NCI-H446 treated with DMSO at 0.1 percent for 48 hours (cell line): Measurements from ENCODE around the gene IFNA13.

ENCODE experiments used
- DNase-seq: peaks from one replicate; lab custom pipeline; 2025; lab: John Stamatoyannopoulos, UW

The IFNA13 gene

GRCh38 chr9:21357479-21358460 lies 10.1 kb downstream of the IFNA13 start:
- no peak for DNase-seq

- no peak for DNase-seq
Measured at GRCh38 chr9:21350787-21351186, 17.1 kb downstream of the IFNA13 start, which contains the start of gene IFNA6. IFNA6 (minus strand) TSS chr9:21350887; CDS start chr9:21350887, 0 bp downstream.

GRCh38 chr9:21348430-21348970 lies 19.4 kb downstream of the IFNA13 start:
- DNase-seq, result no peak

DNA sequence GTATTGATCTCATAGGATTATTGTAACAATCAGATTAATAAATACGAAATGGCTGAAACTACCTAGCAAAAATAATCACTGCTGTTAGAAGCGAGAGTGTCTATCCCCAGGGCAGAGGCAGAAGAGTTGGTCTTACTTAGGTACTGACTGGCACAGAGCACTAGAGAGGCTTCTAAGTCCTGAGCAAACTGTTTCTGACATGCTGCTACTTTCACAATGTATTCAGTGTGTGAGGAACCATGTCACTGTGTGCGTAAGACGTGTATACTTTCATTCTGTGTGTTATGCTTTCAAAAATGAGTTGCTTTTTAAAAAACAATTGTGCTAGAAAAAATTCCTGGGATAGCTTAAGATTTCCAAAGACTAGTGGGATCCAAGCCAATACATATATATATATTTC lies 27.1 kb downstream of the IFNA13 start:
- no peak for DNase-seq

DNA sequence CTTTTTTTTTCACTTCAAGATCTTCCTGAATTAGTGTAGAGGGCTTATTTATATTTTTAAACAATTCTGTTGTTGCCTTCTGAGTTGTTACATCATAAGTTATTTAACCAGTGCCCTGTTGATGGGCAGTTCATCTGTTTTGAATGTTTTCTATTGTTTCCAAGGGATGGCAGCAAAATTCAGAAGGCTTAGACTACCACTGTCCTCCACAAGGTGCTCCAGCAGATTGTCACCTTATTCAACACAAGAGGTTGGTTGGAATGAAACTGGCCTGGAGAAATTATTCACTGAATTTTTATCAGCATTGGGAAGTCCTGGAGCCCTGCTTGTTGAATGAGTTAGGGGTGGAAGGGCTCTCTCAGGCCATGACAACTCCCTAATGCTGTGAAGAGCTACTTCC lies 31.4 kb downstream of the IFNA13 start:
- no peak for DNase-seq

DNA sequence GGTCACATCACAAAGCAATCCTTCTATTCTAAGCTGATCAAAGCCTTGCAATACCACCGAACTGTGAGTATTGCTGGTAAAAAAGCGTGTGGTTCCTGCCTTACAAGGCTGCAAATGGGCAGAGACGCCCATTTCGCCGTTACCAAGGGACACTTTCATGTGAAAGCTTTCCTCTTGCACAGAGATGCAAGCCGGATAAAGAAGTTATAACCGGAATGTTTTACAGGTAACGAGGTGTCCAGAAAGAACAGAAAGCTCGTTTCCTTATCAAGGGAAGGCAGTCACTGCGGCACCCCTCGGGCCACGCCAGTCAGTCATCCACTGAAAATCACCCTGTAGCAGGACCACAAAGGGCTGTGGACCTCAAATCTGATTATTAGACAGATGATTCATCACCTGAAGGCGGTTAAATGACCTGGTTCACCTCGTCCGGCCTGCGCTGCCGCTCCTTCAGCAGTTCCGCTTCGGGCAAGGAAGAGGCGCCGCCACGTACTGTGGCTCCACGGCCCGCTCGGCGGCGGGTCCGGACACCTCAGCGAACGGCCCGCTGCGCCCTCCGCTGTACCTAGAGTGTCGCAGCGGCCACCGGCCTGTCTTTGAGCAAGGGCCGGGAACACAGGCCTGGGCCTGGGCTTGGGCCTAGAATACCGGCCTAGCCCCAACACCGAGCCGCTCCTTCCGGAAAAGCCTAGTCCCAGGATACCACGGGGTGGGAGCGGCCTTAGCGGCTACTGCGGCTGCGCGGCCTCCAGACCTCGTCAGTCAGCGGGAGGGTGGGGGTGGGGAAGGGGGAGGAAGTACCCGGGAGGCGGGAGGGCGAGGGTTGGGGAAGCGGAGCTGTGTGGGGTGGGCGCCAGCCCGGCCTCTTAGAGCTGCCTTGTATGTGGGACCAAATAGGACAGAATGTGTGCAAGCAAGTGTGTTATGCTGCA lies 32.9 kb downstream of the IFNA13 start, which contains the start of gene KLHL9:
TSS of gene KLHL9 (minus strand) at position 704 of the 932 bp plus-strand sequence. CDS start at position 159, 545 bp downstream.
- DNase-seq, result peak; percentile 86

- DNase-seq, result no peak
Measured at GRCh38 chr9:21333226-21333625, 34.6 kb downstream of the IFNA13 start.

GRCh38 chr9:21331676-21332402 lies 36.0 kb downstream of the IFNA13 start:
- DNase-seq, result no peak

DNA sequence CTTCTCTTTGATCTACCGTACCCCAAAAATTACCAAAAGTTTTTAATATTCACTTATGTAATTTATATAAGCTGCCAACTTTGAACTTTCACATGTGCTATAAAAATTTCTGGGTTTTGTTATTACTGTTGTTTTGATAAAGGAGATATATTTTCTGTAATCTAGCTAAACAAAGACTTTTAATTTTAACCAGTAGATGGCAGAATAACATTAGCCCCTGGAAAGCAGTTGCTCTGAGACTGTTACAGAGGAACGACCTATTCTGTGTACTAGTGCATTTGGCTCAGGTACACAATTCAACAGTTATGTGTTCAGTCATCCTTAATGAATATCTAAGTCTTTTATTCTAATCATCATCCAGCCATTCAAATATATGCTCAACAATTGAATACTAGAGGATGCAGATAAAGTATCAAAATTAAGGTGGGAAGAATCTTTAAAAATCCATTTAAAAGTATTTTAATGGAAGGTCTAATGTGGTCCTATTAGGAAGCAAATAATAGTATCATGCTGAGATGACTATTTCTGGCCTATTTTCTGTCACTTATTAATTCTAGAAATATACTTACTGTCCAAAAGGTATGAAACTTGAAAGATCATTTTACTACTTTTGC lies 41.2 kb downstream of the IFNA13 start:
- peak; percentile 45 for DNase-seq

GRCh38 chr9:21324047-21324446 lies 43.8 kb downstream of the IFNA13 start:
- no peak for DNase-seq

- no peak for DNase-seq
Measured at GRCh38 chr9:21322911-21323461, 44.9 kb downstream of the IFNA13 start.

GRCh38 chr9:21320465-21320864 lies 47.4 kb downstream of the IFNA13 start:
- DNase-seq, result no peak

GRCh38 chr9:21317956-21318923 lies 49.6 kb downstream of the IFNA13 start:
- DNase-seq, result peak; percentile 7
